Stimulated activated CD4-positive, alpha-beta T cell treated with anti-CD3 and anti-CD28 coated beads, TNF-alpha, amount 100 ng/mL, for 24 hours (primary cell): ENCODE data around the gene RBM23.
"Not testable (repeated sequence)": the region's sequence is repeated elsewhere in the genome, so short reads cannot be mapped to it uniquely, and the experiment has no call there.

Source experiments
- DNase-seq, 3 experiments: peaks; one replicate each; pipeline ENCODE4 v3.0.0-alpha.2; 2020; ENCODE audit warnings: low read depth in 3 of 3

The RBM23 gene

GRCh38 chr14:22864979-22865378 lies 54.0 kb downstream of the RBM23 start:
- no peak for DNase-seq

- DNase-seq: no peak
These were observed 57.3 kb downstream of the RBM23 start for GRCh38 chr14:22861651-22862050.

- DNase-seq: not testable (repeated sequence)
These were observed 58.6 kb downstream of the RBM23 start for GRCh38 chr14:22860377-22860776.

GRCh38 chr14:22856428-22856827 lies 62.5 kb downstream of the RBM23 start:
- DNase-seq: no peak

GRCh38 chr14:22854963-22855724 lies 63.8 kb downstream of the RBM23 start:
- no peak for DNase-seq

GRCh38 chr14:22854296-22854695 lies 64.7 kb downstream of the RBM23 start:
- DNase-seq: not testable (repeated sequence)

GRCh38 chr14:22852940-22853767 lies 65.8 kb downstream of the RBM23 start:
- DNase-seq: peak; percentile 85 to 95 (median 89)

GRCh38 chr14:22852599-22852939 lies 66.4 kb downstream of the RBM23 start:
- DNase-seq: no peak

GRCh38 chr14:22852178-22852577 lies 66.8 kb downstream of the RBM23 start:
- DNase-seq: not testable (repeated sequence)

GRCh38 chr14:22850944-22851764 lies 67.8 kb downstream of the RBM23 start:
- peak in 1 of 3 experiments; percentile 26 for DNase-seq

- no peak for DNase-seq
These were observed 69.6 kb downstream of the RBM23 start for GRCh38 chr14:22849212-22849819.

GRCh38 chr14:22848351-22849164 lies 70.4 kb downstream of the RBM23 start:
- DNase-seq: no peak

- no peak for DNase-seq
These were observed 71.1 kb downstream of the RBM23 start for GRCh38 chr14:22847661-22848341.

GRCh38 chr14:22846811-22847307 lies 72.1 kb downstream of the RBM23 start:
- no peak for DNase-seq

- DNase-seq: no peak
These were observed 72.9 kb downstream of the RBM23 start for GRCh38 chr14:22845821-22846625.

- DNase-seq: no peak
These were observed 73.9 kb downstream of the RBM23 start for GRCh38 chr14:22845103-22845394.

GRCh38 chr14:22844221-22845102 lies 74.5 kb downstream of the RBM23 start:
- DNase-seq: no peak
